Measurements from ENCODE around the gene PRDM12.
A peak's percentile ranks its signal among the peaks of the same experiment; 100 is the strongest.

PRDM12 gene

GRCh38 chr9:130712564-130713285, 48.3 kb downstream of the PRDM12 start:
- ChIA-PET CTCF (interaction anchor here (0.6 to 1.6 kb wide), 5 partner anchors 12 to 277 kb away, joined by 3 to 9 read pairs (median 3); no protein-coding TSS in a partner anchor), POLR2A (ENCODE audit: low non-redundant PET) (no interaction called here)
- DNase-seq (ENCODE audit: low spot score): peak; percentile 100
- TF ChIP-seq CTCF (conservative IDR thresholded peaks at IDR 0.05; ENCODE audit: low read depth): no peak
- peak overlapping the region; percentile 97 for H3K27ac ChIP-seq

- ChIA-PET CTCF (interaction anchor here (0.6 to 1.6 kb wide), 6 partner anchors 12 to 439 kb away, joined by 3 to 9 read pairs (median 5); no protein-coding TSS in a partner anchor), POLR2A (ENCODE audit: low non-redundant PET) (no interaction called here)
- TF ChIP-seq CTCF (conservative IDR thresholded peaks at IDR 0.05; ENCODE audit: low read depth): no peak
- DNase-seq (ENCODE audit: low spot score): no peak
- H3K27ac ChIP-seq: peak overlapping the region; percentile 97
Measured at GRCh38 chr9:130713286-130713960, 49.0 kb downstream of the PRDM12 start.

- no peak for TF ChIP-seq CTCF (conservative IDR thresholded peaks at IDR 0.05; ENCODE audit: low read depth)
- DNase-seq (ENCODE audit: low spot score): no peak
- no peak overlapping the region for H3K27ac ChIP-seq
- ChIA-PET CTCF (interaction anchor here (0.6 to 1.0 kb wide), 4 partner anchors 147 to 663 kb away, joined by 3 read pairs; no protein-coding TSS in a partner anchor), POLR2A (ENCODE audit: low non-redundant PET) (interaction anchor here (0.6 kb wide), 1 partner anchor 315 kb away, joined by 4 read pairs; no protein-coding TSS in a partner anchor)
Measured at GRCh38 chr9:130714586-130715110, 50.3 kb downstream of the PRDM12 start.

- TF ChIP-seq CTCF (conservative IDR thresholded peaks at IDR 0.05; ENCODE audit: low read depth): no peak
- POLR2A ChIA-PET (ENCODE audit: low non-redundant PET): no interaction called here
- DNase-seq (ENCODE audit: low spot score): no peak
- CTCF ChIA-PET: interaction anchor here (0.6 to 1.0 kb wide), 3 partner anchors 146 to 663 kb away, joined by 3 read pairs; no protein-coding TSS in a partner anchor
- H3K27ac ChIP-seq: no peak overlapping the region
Measured at GRCh38 chr9:130715270-130715669, 50.9 kb downstream of the PRDM12 start.

GRCh38 chr9:130718562-130718961, 54.2 kb downstream of the PRDM12 start:
- ChIA-PET CTCF (interaction anchor here (0.6 to 0.7 kb wide), 2 partner anchors 8 to 1819 kb away, joined by 4 read pairs; no protein-coding TSS in a partner anchor), POLR2A (ENCODE audit: low non-redundant PET) (no interaction called here)
- no peak for DNase-seq (ENCODE audit: low spot score)
- H3K27ac ChIP-seq: no peak overlapping the region
- TF ChIP-seq CTCF (conservative IDR thresholded peaks at IDR 0.05; ENCODE audit: low read depth): no peak

GRCh38 chr9:130720762-130721161, 56.4 kb downstream of the PRDM12 start:
- ChIA-PET CTCF (no interaction called here), POLR2A (ENCODE audit: low non-redundant PET) (no interaction called here)
- no peak for TF ChIP-seq CTCF (conservative IDR thresholded peaks at IDR 0.05; ENCODE audit: low read depth)
- no peak overlapping the region for H3K27ac ChIP-seq
- no peak for DNase-seq (ENCODE audit: low spot score)
